Measurements from ENCODE around the gene ALCAM. TPM values are rescaled to one million over a fixed set of nuclear protein-coding genes. Genes with fewer than 3 reads are reported as not detected.

The ALCAM gene
- total and polyA plus RNA-seq, 2 donors (not counting 1 experiment from before 2014, with no cell fraction given): 168 to 188 TPM

DNA sequence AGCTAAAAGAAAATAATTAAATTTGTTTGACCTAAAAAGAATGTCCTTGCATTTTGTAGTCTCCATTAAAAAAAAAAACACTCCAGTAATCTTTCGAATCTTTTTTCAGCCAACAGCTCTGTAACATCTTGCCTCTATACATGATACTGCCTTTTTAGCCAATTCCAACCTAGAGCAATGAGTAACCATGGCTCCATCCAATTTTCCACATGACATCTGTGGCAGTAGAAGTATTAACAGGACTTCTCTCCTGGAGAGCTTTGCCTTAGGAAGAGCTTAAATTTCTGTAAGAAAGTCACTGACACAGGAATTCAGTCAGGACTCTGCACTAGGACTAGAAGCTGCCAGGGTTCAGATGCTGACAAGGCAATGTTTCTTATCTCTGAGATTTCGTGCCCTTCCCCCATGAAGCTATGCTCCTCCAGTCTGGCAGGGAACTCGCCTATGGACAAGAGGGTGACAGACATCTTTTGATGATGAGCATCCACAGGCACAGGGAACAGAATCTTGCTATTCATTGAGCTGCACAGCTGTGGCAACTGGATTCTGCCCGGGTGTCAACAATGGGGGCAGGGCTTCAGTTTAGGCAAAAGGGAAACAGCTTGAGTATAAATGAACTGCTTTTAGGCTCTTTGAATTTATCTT, 81.8 kb downstream of the ALCAM start:
- H4K20me1 ChIP-seq (ENCODE audit: control insufficient read depth, extremely low read depth, insufficient read depth, low read length): no peaks in the 10 kb centered on the region
- H3K4me3 ChIP-seq (replicated peaks in 1 of 4; ENCODE audit: control extremely low read depth in 1 of 4, insufficient read depth in 1 of 4, low read depth in 3 of 4, low read length in 4 of 4): peak overlapping the region in 1 of 4 experiments; percentile 5
- H3K4me2 ChIP-seq (ENCODE audit: extremely low read depth, insufficient read depth, low read length): peak overlapping the region; percentile 44
- no peaks in the 10 kb centered on the region for H3K27me3 ChIP-seq (ENCODE audit: control insufficient read depth, insufficient read depth, low read length)
- H3K4me1 ChIP-seq (ENCODE audit: control insufficient read depth, extremely low read depth, insufficient read depth, low read length): peaks cover 3% of the 10 kb centered on the region
- H3K27ac ChIP-seq (ENCODE audit: insufficient read depth, low read length): peak overlapping the region; percentile 27
- no peak overlapping the region for H3K9ac ChIP-seq (ENCODE audit: insufficient read depth, low read length)
- no peak for TF ChIP-seq EZH2 (IDR thresholded peaks at IDR 0.05; ENCODE audit: low read length, missing control alignments)
- no peak for TF ChIP-seq CTCF (conservative IDR thresholded peaks at IDR 0.05 in 1 of 2, IDR thresholded peaks at IDR 0.05 in 1 of 2; ENCODE audit: low read depth in 1 of 2, low read length in 2 of 2)
- H3K9me3 ChIP-seq (ENCODE audit: control insufficient read depth, insufficient read depth, low read depth, low read length): no peaks in the 10 kb centered on the region
- H2AFZ ChIP-seq (ENCODE audit: low read length): peak overlapping the region; percentile 53
- DNase-seq (ENCODE audit: low read depth in 2 of 2): peak; percentile 17 to 50
- H3K36me3 ChIP-seq (ENCODE audit: control insufficient read depth, insufficient read depth, low read length): no peaks in the 10 kb centered on the region
- peaks cover 9% of the 10 kb centered on the region for H3K79me2 ChIP-seq (ENCODE audit: control insufficient read depth, insufficient read depth, low read length)

- H3K36me3 ChIP-seq (ENCODE audit: control insufficient read depth, insufficient read depth, low read length): no peaks in the 10 kb centered on the region
- H3K9ac ChIP-seq (ENCODE audit: insufficient read depth, low read length): no peak overlapping the region
- H3K27ac ChIP-seq (ENCODE audit: insufficient read depth, low read length): no peak overlapping the region
- TF ChIP-seq CTCF (conservative IDR thresholded peaks at IDR 0.05 in 1 of 2, IDR thresholded peaks at IDR 0.05 in 1 of 2; ENCODE audit: low read depth in 1 of 2, low read length in 2 of 2) (no peak), EZH2 (IDR thresholded peaks at IDR 0.05; ENCODE audit: low read length, missing control alignments) (no peak)
- DNase-seq (ENCODE audit: low read depth in 2 of 2): no peak
- H3K4me2 ChIP-seq (ENCODE audit: extremely low read depth, insufficient read depth, low read length): no peak overlapping the region
- H4K20me1 ChIP-seq (ENCODE audit: control insufficient read depth, extremely low read depth, insufficient read depth, low read length): no peaks in the 10 kb centered on the region
- no peaks in the 10 kb centered on the region for H3K27me3 ChIP-seq (ENCODE audit: control insufficient read depth, insufficient read depth, low read length)
- H3K4me1 ChIP-seq (ENCODE audit: control insufficient read depth, extremely low read depth, insufficient read depth, low read length): peaks cover 3% of the 10 kb centered on the region
- no peak overlapping the region for H2AFZ ChIP-seq (ENCODE audit: low read length)
- no peak overlapping the region for H3K4me3 ChIP-seq (replicated peaks in 1 of 4; ENCODE audit: control extremely low read depth in 1 of 4, insufficient read depth in 1 of 4, low read depth in 3 of 4, low read length in 4 of 4)
- no peaks in the 10 kb centered on the region for H3K9me3 ChIP-seq (ENCODE audit: control insufficient read depth, insufficient read depth, low read depth, low read length)
- H3K79me2 ChIP-seq (ENCODE audit: control insufficient read depth, insufficient read depth, low read length): peaks cover 12% of the 10 kb centered on the region
Measured at GRCh38 chr3:105449414-105449813, 82.7 kb downstream of the ALCAM start.

DNA sequence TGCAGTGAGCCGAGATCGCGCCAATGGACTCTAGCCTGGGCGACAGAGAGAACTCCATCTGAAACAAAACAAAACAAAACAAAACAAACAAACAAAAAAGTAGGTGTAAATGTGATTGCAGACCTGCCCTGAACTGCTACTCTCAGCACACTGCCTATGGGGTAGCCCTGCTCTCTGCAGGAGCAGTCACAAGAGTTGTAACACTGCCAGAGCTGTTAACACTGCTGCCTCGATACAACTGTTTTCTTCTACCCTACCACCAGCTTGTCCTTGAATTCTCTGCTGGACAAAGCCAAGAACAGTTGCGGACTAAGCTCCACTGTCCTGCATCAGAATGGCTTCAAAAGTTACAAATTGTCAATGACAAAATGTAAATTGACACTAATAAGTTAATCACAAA, 89.3 kb downstream of the ALCAM start:
- H2AFZ ChIP-seq (ENCODE audit: low read length): no peak overlapping the region
- H3K79me2 ChIP-seq (ENCODE audit: control insufficient read depth, insufficient read depth, low read length): peaks cover 23% of the 10 kb centered on the region
- no peak overlapping the region for H3K9ac ChIP-seq (ENCODE audit: insufficient read depth, low read length)
- H3K27ac ChIP-seq (ENCODE audit: insufficient read depth, low read length): no peak overlapping the region
- no peaks in the 10 kb centered on the region for H4K20me1 ChIP-seq (ENCODE audit: control insufficient read depth, extremely low read depth, insufficient read depth, low read length)
- H3K27me3 ChIP-seq (ENCODE audit: control insufficient read depth, insufficient read depth, low read length): no peaks in the 10 kb centered on the region
- no peak for TF ChIP-seq CTCF (conservative IDR thresholded peaks at IDR 0.05 in 1 of 2, IDR thresholded peaks at IDR 0.05 in 1 of 2; ENCODE audit: low read depth in 1 of 2, low read length in 2 of 2)
- no peak for TF ChIP-seq EZH2 (IDR thresholded peaks at IDR 0.05; ENCODE audit: low read length, missing control alignments)
- H3K4me2 ChIP-seq (ENCODE audit: extremely low read depth, insufficient read depth, low read length): no peak overlapping the region
- peaks cover 7% of the 10 kb centered on the region for H3K4me1 ChIP-seq (ENCODE audit: control insufficient read depth, extremely low read depth, insufficient read depth, low read length)
- DNase-seq (ENCODE audit: low read depth in 2 of 2): no peak
- no peaks in the 10 kb centered on the region for H3K9me3 ChIP-seq (ENCODE audit: control insufficient read depth, insufficient read depth, low read depth, low read length)
- no peaks in the 10 kb centered on the region for H3K36me3 ChIP-seq (ENCODE audit: control insufficient read depth, insufficient read depth, low read length)
- H3K4me3 ChIP-seq (replicated peaks in 1 of 4; ENCODE audit: control extremely low read depth in 1 of 4, insufficient read depth in 1 of 4, low read depth in 3 of 4, low read length in 4 of 4): no peak overlapping the region
